ENCODE results near the gene RPS28.

Gene RPS28

GRCh38 chr19:8320564-8321066 lies 681 bp upstream of the RPS28 start:
- TF ChIP-seq, protein P1, sequence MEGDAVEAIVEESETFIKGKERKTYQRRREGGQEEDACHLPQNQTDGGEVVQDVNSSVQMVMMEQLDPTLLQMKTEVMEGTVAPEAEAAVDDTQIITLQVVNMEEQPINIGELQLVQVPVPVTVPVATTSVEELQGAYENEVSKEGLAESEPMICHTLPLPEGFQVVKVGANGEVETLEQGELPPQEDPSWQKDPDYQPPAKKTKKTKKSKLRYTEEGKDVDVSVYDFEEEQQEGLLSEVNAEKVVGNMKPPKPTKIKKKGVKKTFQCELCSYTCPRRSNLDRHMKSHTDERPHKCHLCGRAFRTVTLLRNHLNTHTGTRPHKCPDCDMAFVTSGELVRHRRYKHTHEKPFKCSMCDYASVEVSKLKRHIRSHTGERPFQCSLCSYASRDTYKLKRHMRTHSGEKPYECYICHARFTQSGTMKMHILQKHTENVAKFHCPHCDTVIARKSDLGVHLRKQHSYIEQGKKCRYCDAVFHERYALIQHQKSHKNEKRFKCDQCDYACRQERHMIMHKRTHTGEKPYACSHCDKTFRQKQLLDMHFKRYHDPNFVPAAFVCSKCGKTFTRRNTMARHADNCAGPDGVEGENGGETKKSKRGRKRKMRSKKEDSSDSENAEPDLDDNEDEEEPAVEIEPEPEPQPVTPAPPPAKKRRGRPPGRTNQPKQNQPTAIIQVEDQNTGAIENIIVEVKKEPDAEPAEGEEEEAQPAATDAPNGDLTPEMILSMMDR (IDR thresholded peaks at IDR 0.05; ENCODE audit: low read depth, low read length), result no peak
- peaks cover 27% of the 10 kb centered on the region for H3K36me3 ChIP-seq
- H3K4me1 ChIP-seq, result peaks cover 7% of the 10 kb centered on the region; the same call in 1 of the 2 replicates
- H3K27me3 ChIP-seq, result no peaks in the 10 kb centered on the region
- H3K9me3 ChIP-seq, result no peaks in the 10 kb centered on the region
- no peak for DNase-seq
- peak overlapping the region; percentile 100 for H3K4me3 ChIP-seq (ENCODE audit: low read depth, low read length)

- DNase-seq, result no peak
- Histone ChIP-seq H3K36me3 (peaks cover 25% of the 10 kb centered on the region), H3K9me3 (no peaks in the 10 kb centered on the region), H3K4me3 (ENCODE audit: low read depth, low read length) (peak overlapping the region; percentile 100), H3K4me1 (peaks cover 7% of the 10 kb centered on the region; the same call in 1 of the 2 replicates), H3K27me3 (peaks cover 3% of the 10 kb centered on the region)
- TF ChIP-seq, protein P1 (IDR thresholded peaks at IDR 0.05; ENCODE audit: low read depth, low read length), result no peak
Observed at GRCh38 chr19:8321986-8322637, 816 bp downstream of the RPS28 start.

GRCh38 chr19:8322638-8322997 lies 1.3 kb downstream of the RPS28 start:
- peak overlapping the region; percentile 100 for H3K4me3 ChIP-seq (ENCODE audit: low read depth, low read length)
- peaks cover 8% of the 10 kb centered on the region for H3K27me3 ChIP-seq
- TF ChIP-seq, protein P1 (IDR thresholded peaks at IDR 0.05; ENCODE audit: low read depth, low read length), result no peak
- peaks cover 25% of the 10 kb centered on the region for H3K36me3 ChIP-seq
- H3K4me1 ChIP-seq, result peaks cover 7% of the 10 kb centered on the region; the same call in 1 of the 2 replicates
- no peak for DNase-seq
- H3K9me3 ChIP-seq, result no peaks in the 10 kb centered on the region

DNA sequence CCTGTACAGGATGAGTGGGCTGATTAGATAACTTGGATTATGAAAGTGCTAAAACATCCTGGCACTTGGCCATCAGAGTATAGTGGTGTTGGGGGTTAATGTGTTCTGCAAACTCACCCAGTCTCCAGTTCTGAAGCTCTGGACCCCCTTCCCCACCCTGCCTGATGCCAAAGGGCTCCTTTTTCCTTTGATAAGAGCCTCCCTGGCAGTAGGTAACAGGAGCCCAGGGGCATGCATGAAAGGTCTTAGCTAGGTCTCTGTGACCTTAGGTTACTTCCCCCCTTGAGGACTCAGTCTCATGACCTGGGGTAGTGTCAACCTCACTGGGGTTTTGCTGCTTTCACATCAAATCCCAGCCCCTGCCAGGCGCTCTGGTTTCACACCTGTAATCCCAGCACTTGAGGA lies 2.5 kb downstream of the RPS28 start:
- Histone ChIP-seq H3K36me3 (peaks cover 25% of the 10 kb centered on the region), H3K4me1 (peaks cover 7% of the 10 kb centered on the region; the same call in 1 of the 2 replicates), H3K4me3 (ENCODE audit: low read depth, low read length) (no peak overlapping the region), H3K9me3 (no peaks in the 10 kb centered on the region; the same call in 1 of the 2 replicates), H3K27me3 (peaks cover 19% of the 10 kb centered on the region)
- TF ChIP-seq, protein P1 (IDR thresholded peaks at IDR 0.05; ENCODE audit: low read depth, low read length), result no peak
- DNase-seq, result no peak

DNA sequence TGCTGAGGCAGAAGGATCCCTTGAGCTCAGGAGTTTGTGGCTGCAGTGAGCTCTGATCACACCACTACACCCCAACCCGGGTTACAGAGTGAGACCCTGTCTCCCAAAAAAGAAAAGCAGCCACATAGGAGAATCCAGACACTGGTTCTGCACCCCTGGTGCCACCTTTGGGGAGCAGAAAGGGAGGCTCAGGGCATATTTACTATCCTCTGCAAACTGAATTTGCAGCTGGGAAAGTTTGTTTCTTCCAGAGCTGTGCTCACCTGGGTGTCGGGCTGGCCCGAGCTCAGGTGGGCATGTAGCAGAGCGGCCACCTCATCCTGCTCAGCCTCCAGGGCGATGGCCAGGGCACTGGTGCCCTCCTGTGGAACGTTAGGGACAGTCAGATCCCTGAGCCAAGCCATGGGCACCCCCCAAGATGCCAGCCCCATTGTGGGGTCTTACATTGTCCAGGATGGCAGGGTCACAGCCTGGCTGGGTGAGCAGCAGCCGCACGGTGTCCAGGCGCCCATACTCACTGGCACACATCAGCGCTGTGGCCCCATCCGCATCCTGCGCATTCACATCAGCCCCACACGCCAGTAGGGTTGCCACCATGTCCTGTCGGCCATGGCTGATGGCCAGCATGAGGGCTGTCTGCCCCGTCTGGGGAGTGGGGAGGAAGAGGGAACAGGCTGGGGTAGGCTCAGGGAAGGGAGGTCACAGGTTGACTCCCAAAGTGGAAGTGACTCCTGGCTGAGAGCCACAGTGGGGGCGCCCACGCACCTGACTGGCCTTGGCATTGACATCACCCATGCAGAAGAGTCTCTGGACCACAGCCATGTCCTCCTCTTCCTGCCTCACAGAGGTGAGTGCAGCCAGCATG lies 3.1 kb downstream of the RPS28 start:
- TF ChIP-seq, protein P1 (IDR thresholded peaks at IDR 0.05; ENCODE audit: low read depth, low read length), result no peak; the same call in 1 of the 2 replicates

More for the DNA sequence above, 3.1 kb downstream of the RPS28 start:
- DNase-seq, result peak; percentile 34
- H3K36me3 ChIP-seq, result peaks cover 25% of the 10 kb centered on the region
- peaks cover 19% of the 10 kb centered on the region for H3K27me3 ChIP-seq
- H3K4me1 ChIP-seq, result peaks cover 7% of the 10 kb centered on the region; the same call in 1 of the 2 replicates
- H3K4me3 ChIP-seq (ENCODE audit: low read depth, low read length), result no peak overlapping the region
- H3K9me3 ChIP-seq, result no peaks in the 10 kb centered on the region; the same call in 1 of the 2 replicates
